Measurements from ENCODE around the gene ERP44. TPM values are rescaled to one million over a fixed set of nuclear protein-coding genes. Genes with fewer than 3 reads are reported as not detected.

ERP44 gene
- total RNA-seq, 1 donor from 2014 or later, result 13.5 TPM

DNA sequence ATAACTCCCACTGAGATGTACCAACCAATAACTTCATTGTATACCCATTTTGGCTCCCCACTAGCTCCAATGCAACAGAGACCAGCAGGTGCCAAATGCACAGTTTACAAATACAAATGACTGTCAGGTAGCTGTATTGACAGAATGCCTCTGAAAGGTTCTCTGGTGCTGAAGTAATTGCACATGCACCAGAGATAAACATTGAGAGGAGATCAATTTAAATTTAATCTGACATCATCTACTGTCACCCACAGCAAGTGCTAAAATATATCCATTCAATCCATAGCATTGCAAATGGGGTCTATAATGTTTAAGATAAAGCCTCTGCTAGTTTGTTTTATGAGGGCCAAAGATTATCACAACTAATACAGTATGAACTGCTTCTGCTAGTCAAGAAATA is 112.2 kb downstream of the ERP44 start:
- no peak overlapping the region for H3K27ac ChIP-seq
- no peak overlapping the region for H3K4me3 ChIP-seq
- H3K27me3 ChIP-seq, result no peaks in the 10 kb centered on the region
- no peaks in the 10 kb centered on the region for H3K4me1 ChIP-seq
- H3K9me3 ChIP-seq, result no peaks in the 10 kb centered on the region
- TF ChIP-seq POLR2AphosphoS5 (IDR thresholded peaks at IDR 0.05; ENCODE audit: insufficient read depth in 1 of 2, low read depth in 1 of 2), result no peak
- TF ChIP-seq CTCF (IDR thresholded peaks at IDR 0.05), result no peak
- no peak for TF ChIP-seq POLR2A (IDR thresholded peaks at IDR 0.05)
- peaks cover 0 to 3% of the 10 kb centered on the region in 2 donors for H3K36me3 ChIP-seq
- intact Hi-C loops (cut with DNase I), result no loop called here
- no peak for DNase-seq (ENCODE audit: extremely low spot score in 2 of 2)

DNA sequence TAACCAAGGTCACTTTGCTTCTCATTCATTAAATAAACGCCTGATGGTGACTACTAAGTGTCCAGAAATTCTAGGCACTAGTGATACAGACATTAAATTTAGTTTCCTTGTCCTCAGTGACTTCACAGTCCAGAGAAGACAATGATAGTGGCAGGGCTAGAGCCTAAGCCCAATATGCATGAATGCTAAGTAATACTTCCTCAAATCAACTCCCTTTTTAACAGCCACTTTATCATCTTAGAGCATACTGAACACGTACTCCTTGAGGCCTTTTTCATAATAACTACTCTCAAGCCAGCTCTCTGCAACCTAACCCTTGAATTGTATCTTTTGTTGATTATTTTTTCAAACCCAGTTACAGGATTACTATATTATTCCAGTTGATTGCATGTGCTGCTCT is 118.2 kb downstream of the ERP44 start:
- Histone ChIP-seq H3K4me3 (no peak overlapping the region), H3K36me3 (no peaks in the 10 kb centered on the region), H3K4me1 (no peaks in the 10 kb centered on the region), H3K9me3 (no peaks in the 10 kb centered on the region), H3K27ac (no peak overlapping the region), H3K27me3 (no peaks in the 10 kb centered on the region)
- no peak for DNase-seq (ENCODE audit: extremely low spot score in 2 of 2)
- intact Hi-C loops (cut with DNase I), result no loop called here
- TF ChIP-seq CTCF (IDR thresholded peaks at IDR 0.05) (no peak), POLR2A (IDR thresholded peaks at IDR 0.05) (no peak), POLR2AphosphoS5 (IDR thresholded peaks at IDR 0.05; ENCODE audit: insufficient read depth in 1 of 2, low read depth in 1 of 2) (no peak)

- Histone ChIP-seq H3K9me3 (no peaks in the 10 kb centered on the region), H3K27me3 (no peaks in the 10 kb centered on the region), H3K36me3 (no peaks in the 10 kb centered on the region), H3K4me3 (no peak overlapping the region), H3K4me1 (no peaks in the 10 kb centered on the region), H3K27ac (no peak overlapping the region)
- DNase-seq (ENCODE audit: extremely low spot score in 2 of 2), result no peak
- TF ChIP-seq CTCF (IDR thresholded peaks at IDR 0.05) (no peak), POLR2A (IDR thresholded peaks at IDR 0.05) (no peak), POLR2AphosphoS5 (IDR thresholded peaks at IDR 0.05; ENCODE audit: insufficient read depth in 1 of 2, low read depth in 1 of 2) (no peak)
- intact Hi-C loops (cut with DNase I), result no loop called here
Measured at GRCh38 chr9:99978221-99978620, 120.6 kb downstream of the ERP44 start.

- H3K27ac ChIP-seq, result no peak overlapping the region
- TF ChIP-seq POLR2A (IDR thresholded peaks at IDR 0.05) (no peak), CTCF (IDR thresholded peaks at IDR 0.05) (no peak), POLR2AphosphoS5 (IDR thresholded peaks at IDR 0.05; ENCODE audit: insufficient read depth in 1 of 2, low read depth in 1 of 2) (no peak)
- intact Hi-C loops (cut with DNase I), result no loop called here
- no peak overlapping the region for H3K4me3 ChIP-seq
- no peaks in the 10 kb centered on the region for H3K36me3 ChIP-seq
- no peaks in the 10 kb centered on the region for H3K9me3 ChIP-seq
- DNase-seq (ENCODE audit: extremely low spot score in 2 of 2), result no peak
- H3K4me1 ChIP-seq, result no peaks in the 10 kb centered on the region
- no peaks in the 10 kb centered on the region for H3K27me3 ChIP-seq
Measured at GRCh38 chr9:99977033-99977792, 121.6 kb downstream of the ERP44 start.

- Histone ChIP-seq H3K9me3 (no peaks in the 10 kb centered on the region), H3K4me1 (no peaks in the 10 kb centered on the region), H3K27me3 (no peaks in the 10 kb centered on the region), H3K4me3 (no peak overlapping the region), H3K36me3 (peaks cover 0 to 17% of the 10 kb centered on the region in 2 donors), H3K27ac (no peak overlapping the region)
- intact Hi-C loops (cut with DNase I), result no loop called here
- no peak for TF ChIP-seq CTCF (IDR thresholded peaks at IDR 0.05)
- no peak for TF ChIP-seq POLR2A (IDR thresholded peaks at IDR 0.05)
- TF ChIP-seq POLR2AphosphoS5 (IDR thresholded peaks at IDR 0.05; ENCODE audit: insufficient read depth in 1 of 2, low read depth in 1 of 2), result no peak
- DNase-seq (ENCODE audit: extremely low spot score in 2 of 2), result no peak
Measured at GRCh38 chr9:99973455-99973854, 125.3 kb downstream of the ERP44 start.

Measured in vagina (tissue), 2 donors.